NCI-H1436 treated with DMSO at 0.1 percent for 48 hours (cell line): ENCODE data around the gene PTH2R.
"Not testable (repeated sequence)": the region's sequence is repeated elsewhere in the genome, so short reads cannot be mapped to it uniquely, and the experiment has no call there.

Source experiments
- DNase-seq: peaks from one replicate; lab custom pipeline; 2025; lab: John Stamatoyannopoulos, UW

PTH2R gene, protein sequence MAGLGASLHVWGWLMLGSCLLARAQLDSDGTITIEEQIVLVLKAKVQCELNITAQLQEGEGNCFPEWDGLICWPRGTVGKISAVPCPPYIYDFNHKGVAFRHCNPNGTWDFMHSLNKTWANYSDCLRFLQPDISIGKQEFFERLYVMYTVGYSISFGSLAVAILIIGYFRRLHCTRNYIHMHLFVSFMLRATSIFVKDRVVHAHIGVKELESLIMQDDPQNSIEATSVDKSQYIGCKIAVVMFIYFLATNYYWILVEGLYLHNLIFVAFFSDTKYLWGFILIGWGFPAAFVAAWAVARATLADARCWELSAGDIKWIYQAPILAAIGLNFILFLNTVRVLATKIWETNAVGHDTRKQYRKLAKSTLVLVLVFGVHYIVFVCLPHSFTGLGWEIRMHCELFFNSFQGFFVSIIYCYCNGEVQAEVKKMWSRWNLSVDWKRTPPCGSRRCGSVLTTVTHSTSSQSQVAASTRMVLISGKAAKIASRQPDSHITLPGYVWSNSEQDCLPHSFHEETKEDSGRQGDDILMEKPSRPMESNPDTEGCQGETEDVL

DNA sequence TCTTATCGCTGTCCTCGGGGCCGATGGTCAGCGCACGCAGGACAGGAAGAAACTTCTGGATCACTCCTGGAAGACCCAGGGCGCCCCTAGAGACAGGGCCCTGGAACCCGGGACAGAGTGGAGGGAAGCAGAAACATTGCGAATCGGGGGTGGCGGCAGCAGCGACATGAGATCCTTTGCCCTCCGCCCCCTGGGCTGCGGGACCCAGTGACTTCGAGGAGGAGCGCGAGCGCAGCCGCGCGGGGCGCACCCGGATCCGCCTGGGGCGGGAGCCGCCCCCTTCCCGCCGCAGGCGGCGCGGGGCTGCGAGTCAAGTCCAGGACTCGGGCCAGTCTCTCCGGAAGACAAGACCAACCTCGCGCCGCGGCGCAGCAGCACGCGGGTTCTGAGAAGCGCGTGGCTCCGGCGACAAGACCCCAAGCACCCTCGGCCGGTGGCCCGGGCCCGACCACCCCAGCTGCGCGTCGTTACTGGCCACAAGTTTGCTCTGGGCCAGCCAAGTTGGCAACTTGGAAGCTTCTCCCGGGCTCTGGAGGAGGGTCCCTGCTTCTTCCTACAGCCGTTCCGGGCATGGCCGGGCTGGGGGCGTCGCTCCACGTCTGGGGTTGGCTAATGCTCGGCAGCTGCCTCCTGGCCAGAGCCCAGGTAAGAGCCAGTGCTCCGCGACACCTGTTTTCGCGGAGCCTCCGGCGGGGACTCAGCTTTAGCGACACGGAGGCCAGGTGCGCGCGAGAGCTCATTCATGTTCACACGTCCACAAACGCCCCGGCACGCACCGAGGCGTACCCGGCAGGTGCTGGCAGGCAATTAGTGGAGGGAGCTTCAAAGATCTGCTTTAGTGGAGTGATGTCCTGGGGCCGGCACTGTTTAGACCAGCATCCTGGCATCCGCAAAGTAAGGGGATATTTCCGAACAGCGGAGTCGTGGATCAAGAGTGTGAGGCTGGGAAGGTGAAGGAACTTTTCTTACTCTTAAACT, at the start of gene PTH2R:
TSS of gene PTH2R (plus strand) at position 319 of the 978 bp plus-strand sequence. CDS start at position 571, 252 bp downstream.
- DNase-seq = no peak

DNA sequence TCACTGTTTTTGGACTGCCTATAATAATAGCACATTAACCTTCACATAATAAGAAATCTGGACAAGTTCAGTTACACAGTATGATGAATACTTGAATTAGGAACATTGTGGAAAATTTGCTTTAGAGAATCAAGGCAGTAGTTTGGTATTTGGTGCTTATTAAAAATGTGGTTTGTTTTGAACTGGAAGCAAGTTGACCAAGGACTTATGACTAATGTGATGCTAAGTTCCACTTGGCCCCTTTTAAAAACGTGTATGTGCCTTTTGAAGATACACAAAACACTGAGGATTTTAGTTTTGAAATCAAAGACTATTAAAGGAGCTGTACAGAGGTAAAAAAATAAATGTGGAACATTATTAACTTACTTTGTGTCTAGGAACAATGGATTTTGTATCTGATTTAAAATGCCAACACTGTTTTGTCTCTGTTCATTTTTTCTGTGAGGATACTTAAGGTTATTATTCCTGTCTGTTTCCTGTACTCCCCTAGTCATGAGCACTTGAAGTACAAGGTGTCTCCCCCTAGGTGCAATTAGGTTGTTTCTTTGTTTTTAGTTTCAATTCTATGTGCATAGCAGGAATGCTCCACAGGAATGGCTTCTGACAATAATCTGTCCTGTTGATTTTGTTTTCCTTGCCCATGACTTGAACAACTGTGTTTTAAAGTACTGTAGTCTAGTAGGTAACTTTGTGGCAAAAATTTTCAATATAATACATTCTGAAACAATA, 49.6 kb upstream of the PTH2R start:
- DNase-seq = no peak

DNA sequence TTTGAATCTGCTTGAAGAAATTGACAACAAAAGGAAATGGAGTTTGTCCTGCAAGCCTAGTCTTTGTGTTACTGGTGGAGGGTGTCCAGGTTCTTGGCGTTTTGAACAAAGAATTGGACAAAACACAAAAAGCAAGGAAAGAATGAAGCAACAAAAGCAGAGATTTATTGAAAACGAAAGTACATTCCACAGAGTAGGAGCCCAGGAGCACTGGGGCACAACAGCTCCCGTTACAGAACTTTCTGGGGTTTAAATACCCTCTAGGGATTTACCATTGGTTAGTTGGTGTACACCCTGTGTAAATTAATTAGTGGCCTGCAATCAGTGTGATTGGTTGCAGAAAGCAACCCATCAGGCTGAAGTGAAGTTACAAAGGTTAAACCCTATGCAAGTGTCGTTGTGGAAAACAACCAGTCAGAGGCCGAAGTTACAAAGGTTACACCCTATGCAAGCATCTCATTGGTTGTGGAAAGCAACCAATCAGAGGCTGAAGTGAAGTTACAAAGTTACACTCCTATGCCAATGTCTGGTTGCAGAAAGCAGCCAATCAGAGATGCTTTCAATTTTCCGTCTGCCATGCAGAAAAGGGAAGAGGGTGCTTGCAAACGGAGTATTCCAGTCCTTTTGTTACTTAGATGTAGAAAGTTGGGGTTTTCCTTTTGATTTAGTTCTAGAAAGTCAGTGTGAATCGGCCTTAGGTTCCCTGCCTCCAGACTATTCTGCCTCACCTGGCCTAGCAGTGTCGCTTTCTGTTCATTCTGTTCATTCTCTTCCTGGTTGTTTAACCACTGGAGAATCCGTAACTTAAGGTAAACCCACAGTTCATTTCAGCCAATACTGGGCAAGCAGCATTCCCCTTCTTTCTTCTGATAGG, 47.6 kb upstream of the PTH2R start:
- no peak for DNase-seq

DNA sequence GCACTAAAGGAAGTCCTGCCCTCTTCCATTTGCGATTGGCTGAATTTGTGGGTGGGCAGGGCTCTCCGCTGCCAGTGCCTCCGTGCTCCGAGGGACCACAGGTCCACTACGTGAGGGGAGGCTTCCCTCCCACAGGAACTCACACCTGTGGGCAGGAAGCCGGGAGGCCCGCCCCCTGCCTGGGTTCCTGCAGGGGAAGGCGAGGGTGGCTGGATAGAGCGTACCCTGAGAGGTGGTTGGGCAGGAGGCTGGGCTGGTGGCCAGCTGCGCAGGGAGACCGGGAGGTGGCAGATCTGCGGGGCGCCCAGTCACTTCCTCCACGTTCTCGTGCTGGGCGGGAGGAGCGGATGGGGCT, 47.0 kb upstream of the PTH2R start:
- no peak for DNase-seq

DNA sequence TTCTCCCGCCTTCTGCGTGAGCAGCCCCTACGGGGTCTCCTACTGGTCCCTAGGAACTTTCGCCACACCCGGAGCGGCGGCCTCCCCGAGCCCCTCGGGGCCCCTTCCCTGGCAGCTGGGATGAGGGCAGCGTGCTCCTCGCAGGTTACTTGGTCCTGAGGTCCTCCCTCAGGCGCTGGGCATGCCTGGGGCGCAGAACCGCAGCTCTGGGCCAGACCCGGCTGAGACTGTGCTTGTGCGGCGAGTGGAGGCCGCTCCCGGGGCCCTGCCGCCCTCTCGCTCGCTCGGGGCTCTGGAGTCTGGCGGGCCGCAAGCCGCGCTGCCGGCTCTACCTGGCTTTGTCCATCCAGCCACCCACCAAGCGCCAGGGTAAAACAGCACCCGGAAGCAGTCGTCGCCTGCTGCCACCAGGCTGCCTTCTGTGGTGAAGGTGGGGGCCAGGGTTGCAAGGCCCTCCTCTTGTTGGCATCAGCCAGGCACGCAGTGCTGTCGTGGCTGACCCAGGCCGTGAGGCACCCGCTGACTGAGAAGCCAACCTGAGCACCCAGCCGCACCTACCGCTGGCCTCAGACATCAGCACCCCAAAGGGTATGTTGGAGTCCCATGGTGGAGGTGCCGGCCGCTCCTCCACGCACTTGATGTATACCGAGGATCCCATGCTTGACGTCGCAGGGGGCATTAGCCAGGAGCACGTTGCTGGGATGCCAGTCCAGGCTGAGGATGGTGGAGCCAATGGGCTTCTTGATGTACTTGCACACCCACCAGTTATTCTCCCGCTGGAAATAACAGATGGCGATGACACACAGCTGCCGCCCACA, 46.1 kb upstream of the PTH2R start:
- no peak for DNase-seq

DNA sequence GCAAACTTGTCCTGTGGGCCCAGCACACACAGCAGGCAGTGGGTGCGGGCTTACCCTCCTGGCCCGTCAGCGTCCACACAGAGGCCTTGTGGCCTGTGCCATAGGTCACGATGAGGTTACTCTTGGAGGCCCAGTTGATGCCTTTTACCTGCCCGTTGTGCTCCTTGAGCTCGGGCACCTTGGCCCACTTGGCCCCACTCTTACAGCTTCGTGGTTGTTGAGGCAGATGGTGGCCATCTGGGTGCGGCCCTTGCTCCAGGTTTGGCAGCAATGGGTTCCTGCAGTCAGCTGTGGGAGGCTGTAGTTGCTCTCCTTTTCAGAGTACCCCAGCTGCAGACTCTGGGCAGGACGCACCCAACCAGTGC, 45.5 kb upstream of the PTH2R start:
- no peak for DNase-seq

DNA sequence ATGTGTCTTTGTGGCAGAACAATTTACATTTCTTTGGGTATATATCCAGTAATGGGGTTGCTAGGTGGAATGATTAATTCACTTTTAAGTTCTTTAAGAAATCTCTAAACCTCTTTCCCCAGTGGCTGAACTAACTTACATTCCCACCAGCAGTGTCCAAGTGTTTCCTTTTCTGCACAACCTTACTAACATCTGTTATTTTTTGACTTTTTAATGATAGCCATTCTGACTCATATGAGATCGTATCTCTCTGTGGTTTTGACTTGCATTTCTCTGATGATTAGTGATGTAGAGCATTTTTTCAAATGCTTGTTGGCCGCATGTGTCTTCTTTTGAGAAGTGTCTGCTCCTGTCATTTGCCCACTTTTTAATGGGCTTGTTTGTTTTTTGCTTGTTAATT, 43.1 kb upstream of the PTH2R start:
- DNase-seq = no peak

DNA sequence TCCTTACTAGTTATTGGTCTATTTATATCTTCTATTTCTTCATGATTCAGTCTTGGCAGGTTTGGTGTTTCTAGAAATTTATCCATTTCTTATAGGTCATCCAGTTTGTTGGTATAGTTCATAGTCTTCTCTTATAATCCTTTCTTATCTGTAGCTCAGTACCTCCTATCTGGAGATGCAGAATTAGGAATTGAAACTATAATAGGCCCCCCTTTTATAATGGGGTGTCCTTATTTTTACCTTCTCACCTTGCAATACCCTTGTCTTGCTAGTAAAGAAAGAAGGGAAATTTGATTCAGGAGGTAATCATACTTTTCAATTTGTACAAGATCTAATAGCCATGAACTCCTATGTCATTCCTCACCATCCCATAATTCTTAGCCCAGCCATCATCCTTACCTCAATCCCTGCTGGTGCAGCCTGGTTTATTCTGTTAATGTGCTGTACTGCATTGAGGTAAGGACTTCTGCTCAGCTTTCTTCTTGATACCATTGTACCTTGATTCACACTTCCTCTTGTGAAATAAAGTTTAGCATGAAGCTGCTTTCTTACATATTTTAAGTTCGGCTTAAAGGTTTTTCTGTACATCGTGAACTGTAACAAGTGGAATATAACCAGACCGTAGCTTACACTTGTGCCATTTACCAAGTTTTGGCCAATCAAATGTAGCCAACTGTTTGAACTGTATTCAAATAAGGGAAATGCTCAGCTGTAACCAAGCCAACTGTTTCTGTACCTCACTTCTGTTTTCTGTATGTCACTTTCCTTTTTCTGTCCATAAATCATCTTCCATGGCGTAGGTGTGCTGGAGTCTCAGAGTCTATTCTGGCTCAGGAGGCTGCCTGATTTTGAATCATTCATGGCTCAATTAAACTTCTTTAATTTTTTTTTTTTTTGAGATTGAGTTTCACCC, 40.1 kb upstream of the PTH2R start:
- DNase-seq = no peak

DNA sequence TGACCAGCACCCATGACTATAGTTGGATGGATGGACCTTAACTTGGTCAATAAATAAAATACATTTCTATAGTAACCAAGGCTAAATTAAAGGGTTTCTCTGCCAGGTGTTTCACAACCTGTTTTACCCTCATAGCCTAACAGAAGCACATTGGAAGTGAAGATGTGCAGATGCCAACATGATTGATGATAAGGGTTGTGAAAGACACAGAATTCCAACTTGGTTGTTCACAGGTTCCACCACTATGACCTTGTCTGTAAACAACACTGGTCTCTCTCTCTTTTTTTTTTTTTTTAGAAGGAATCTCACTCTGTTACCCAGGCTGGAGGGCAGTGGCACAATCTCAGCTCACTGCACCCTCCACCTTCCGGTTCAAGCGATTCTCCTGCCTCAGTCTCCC, 37.5 kb upstream of the PTH2R start:
- no peak for DNase-seq

DNA sequence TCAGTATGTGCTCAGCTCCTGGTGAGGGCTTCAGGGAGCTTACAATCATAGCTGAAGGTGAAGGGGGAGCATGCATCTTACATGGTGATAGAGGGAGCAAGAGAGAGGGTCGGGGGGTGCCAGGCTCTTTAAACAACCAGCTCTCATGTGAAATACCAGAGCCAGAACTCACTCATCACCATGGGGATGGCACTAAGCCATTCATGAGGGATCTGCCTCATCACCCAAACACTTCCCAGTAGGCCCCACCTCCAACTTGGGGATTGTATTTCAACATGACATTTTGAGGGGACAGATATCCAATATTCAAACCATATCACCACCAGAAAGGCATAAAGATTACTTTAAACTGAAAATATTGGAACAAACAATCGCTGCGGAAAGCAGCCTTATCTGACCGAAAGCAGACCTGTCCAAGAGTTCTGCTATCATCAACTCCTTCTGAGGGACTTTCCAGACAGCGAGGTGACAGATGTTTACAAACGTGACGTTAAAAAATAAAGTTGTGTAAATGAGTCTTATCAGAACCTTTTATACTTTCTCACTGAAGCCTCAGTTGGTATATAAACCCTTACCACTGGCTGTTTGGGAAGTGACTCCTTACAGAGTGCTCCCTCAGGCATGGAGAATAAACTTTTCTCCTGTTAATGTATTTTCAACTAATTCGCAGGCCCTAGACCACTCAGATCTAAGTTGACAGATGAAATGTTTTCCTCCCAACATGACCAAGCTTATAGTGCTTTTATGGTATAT, 35.5 kb upstream of the PTH2R start:
- DNase-seq = no peak

DNA sequence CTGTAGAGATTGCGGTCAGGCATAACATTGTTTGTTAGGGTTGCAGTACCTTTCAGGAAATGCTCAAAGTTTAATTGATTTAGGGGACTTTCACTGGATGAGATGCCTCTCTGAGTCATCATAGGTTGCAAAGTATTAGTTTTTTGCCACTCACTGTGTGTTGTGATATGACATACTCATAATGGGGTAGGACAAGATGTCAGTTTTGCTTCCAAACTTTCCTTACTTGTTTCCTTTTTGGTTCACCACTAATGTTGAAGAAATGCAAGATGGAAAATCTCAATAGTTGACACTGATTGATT, 35.0 kb upstream of the PTH2R start:
- DNase-seq = no peak

DNA sequence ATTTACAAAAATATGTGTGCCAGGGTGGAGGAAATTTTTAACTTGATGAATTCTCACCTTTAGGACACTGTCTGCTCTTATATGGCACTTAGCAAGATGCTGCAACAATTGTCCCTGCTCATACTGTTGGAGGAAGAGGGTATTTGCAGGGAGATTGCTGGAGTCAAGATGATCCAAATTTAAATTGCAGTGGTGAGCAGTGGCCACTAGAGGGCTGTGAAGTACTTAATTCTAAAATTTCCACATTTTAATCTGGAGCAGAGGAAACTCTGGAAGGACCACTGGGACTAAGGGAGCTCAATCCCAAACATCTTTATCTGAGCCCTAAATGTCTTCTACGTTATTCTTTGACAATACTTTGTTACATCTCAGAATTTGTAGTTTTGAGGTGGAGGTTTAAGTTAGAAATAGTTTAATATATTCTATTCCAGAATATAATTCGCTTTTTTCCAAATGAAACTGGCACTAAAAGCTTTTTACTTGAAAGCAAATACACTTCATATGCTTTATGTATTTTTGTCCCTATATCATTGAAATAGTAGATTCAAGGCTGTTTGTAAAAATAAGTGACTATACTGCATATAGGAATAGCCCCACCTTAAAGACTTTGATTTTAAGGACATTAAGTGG, 33.0 kb upstream of the PTH2R start:
- no peak for DNase-seq

DNA sequence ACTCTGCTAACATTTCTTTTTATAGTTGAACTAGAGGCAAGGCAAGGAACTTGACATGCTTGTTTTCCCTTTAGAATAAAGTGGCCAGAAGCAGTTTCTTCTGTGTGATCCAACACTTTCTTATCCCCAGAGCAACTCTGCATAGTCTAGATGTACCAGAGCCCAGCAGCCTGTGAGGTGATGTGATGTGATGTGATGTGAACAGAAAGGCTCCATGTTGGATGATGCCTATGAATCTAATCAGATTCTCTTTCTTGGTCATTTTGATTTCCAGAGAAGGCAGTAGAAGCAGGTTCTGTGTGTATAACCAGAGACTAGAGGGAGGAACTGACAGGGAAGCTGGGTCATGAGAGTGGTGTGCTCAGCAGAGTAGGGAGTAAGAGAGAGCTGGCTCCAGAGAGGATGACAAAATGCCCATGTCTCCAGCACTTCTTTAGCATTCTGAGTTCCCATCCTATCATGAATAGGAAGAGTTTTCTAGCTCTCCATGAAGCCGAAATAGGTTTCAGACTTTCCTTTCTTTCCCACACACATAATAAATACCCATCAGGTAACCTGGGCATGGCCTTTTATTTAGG, 31.0 kb upstream of the PTH2R start:
- no peak for DNase-seq

DNA sequence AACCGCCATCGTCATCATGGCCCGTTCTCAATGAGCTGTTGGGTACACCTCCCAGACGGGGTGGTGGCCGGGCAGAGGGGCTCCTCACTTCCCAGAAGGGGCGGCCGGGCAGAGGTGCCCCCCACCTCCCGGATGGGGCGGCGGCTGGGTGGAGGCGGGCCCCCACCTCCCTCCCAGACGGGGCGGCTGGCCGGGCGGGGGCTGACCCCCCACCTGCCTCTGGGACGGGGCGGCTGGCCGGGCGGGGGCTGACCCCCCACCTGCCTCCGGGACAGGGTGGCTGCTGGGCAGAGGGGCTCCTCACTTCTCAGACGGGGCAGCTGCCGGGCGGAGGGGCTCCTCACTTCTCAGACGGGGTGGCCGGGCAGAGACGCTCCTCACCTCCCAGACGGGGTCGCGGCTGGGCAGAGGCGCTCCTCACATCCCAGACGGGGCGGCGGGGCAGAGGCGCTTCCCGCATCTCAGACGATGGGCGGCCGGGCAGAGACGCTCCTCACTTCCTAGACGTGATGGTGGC, 29.2 kb upstream of the PTH2R start:
- DNase-seq = not testable (repeated sequence)

DNA sequence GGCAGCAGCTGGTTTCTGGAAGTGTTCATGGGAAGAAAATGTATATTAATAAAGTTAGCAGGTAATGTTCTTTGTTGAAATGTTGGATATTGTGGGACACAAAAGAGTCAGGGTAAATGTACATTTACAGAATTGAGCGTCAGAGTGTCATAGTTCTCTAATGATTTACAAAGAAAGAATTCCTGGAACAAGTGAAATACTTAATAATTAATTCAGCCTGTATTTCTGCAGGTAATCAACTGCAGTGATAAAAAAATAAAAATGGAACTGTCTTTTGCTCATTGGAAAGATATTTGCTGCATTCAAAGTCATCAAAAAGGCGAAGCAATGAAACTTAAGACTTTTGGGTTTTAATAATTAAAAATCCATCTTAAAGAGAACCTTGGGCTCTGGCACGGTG, 27.4 kb upstream of the PTH2R start:
- no peak for DNase-seq

DNA sequence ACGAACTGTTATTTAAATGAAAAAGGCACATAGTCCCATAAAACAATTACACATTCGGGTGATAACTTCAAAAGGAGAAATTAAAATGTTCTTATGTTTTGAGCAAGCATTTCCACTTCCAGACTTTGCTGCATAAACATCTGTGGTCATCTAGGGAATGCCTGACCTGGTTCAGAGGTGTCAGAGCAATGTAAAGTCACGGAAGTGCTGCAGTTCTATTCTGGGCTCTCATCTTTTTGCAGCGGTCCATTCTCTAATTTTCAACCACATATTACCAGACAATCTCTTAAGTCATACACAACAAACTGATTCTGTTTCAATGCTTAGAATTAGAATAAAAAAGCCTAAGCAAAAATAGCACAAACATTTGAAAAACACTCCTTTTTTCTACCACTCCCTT, 22.0 kb upstream of the PTH2R start:
- DNase-seq = no peak

DNA sequence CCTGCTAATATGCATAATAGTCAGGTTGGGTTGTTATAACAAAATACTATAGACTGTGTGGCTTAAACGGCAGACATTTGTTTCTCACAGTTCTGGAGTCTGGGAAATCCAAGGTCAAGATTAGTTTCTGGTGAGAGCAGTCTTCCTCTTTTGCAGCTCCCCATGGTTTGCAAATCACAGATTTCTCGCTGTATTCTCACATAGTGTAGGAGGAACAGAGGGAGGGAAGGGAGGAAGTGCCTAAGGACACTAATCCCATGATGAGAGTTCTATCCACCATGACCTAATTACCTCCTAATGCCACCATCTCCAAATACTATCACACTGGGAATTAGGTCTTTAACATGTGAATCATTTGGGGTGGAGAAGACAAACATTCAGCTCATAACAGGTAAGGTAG, 20.1 kb upstream of the PTH2R start:
- DNase-seq = no peak

DNA sequence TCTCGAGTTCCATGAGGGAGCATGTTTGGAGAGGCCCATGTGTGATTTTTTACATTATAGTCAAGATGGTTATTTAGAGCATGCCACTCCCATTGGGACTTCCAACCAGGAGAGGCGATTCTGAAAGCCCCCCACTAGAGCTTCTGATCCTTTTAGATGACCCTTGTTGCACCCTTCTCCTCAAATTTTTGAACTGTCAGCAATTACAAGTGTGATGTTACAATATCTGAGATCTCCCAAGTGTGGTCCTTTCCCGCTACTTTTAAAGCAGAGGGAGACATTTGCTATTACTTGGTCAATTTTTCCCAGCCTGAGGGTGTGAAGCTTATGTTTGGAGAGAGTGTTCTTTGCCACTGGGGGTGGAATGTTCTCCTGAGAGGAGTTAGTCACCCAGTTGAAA, 16.7 kb upstream of the PTH2R start:
- no peak for DNase-seq
